ENCODE measurements around the gene CALCOCO1. TPM values are rescaled to one million over a fixed set of nuclear protein-coding genes. Genes with fewer than 3 reads are reported as not detected.

Gene CALCOCO1
- total RNA-seq, 2 donors from 2014 or later = 272 to 336 TPM

- no peak for TF ChIP-seq CTCF (IDR thresholded peaks at IDR 0.05)
- Histone ChIP-seq H3K36me3 (no peaks in the 10 kb centered on the region), H3K9me3 (no peaks in the 10 kb centered on the region), H3K27me3 (replicated peaks; ENCODE audit: insufficient read depth) (no peaks in the 10 kb centered on the region), H3K4me1 (ENCODE audit: control insufficient read depth in 1 of 2, low read depth in 2 of 2) (no peaks in the 10 kb centered on the region), H3K4me3 (no peak overlapping the region), H3K27ac (no peak overlapping the region)
- DNase-seq (ENCODE audit: low spot score) (no peak), ATAC-seq (ENCODE audit: insufficient number of reproducible peaks, low FRiP score, low read depth) (no peak)
These were observed 31.5 kb upstream of the CALCOCO1 start for GRCh38 chr12:53758730-53759103.

- no peaks in the 10 kb centered on the region for H3K27me3 ChIP-seq (replicated peaks; ENCODE audit: insufficient read depth)
- H3K4me1 ChIP-seq (ENCODE audit: control insufficient read depth in 1 of 2, low read depth in 2 of 2) = no peaks in the 10 kb centered on the region
- no peak for ATAC-seq (ENCODE audit: insufficient number of reproducible peaks, low FRiP score, low read depth)
- H3K36me3 ChIP-seq = no peaks in the 10 kb centered on the region
- no peak overlapping the region for H3K4me3 ChIP-seq
- no peak for DNase-seq (ENCODE audit: low spot score)
- no peak overlapping the region for H3K27ac ChIP-seq
- H3K9me3 ChIP-seq = no peaks in the 10 kb centered on the region
- TF ChIP-seq CTCF (IDR thresholded peaks at IDR 0.05) = no peak
These were observed 31.0 kb upstream of the CALCOCO1 start for GRCh38 chr12:53758081-53758729.

GRCh38 chr12:53757101-53757770 lies 30.0 kb upstream of the CALCOCO1 start:
- no peaks in the 10 kb centered on the region for H3K9me3 ChIP-seq
- TF ChIP-seq CTCF (IDR thresholded peaks at IDR 0.05) = peak; percentile 94
- peak; percentile 20 for ATAC-seq (ENCODE audit: insufficient number of reproducible peaks, low FRiP score, low read depth)
- peaks cover 0 to under 1% of the 10 kb centered on the region in 2 donors for H3K4me1 ChIP-seq (ENCODE audit: control insufficient read depth in 1 of 2, low read depth in 2 of 2)
- H3K27me3 ChIP-seq (replicated peaks; ENCODE audit: insufficient read depth) = no peaks in the 10 kb centered on the region
- no peak overlapping the region for H3K4me3 ChIP-seq
- no peak overlapping the region for H3K27ac ChIP-seq
- no peaks in the 10 kb centered on the region for H3K36me3 ChIP-seq
- peak; percentile 38 for DNase-seq (ENCODE audit: low spot score)

GRCh38 chr12:53756300-53757100 lies 29.2 kb upstream of the CALCOCO1 start:
- Histone ChIP-seq H3K27me3 (replicated peaks; ENCODE audit: insufficient read depth) (no peaks in the 10 kb centered on the region), H3K4me1 (ENCODE audit: control insufficient read depth in 1 of 2, low read depth in 2 of 2) (peaks cover 4 to 8% of the 10 kb centered on the region in 2 donors), H3K36me3 (no peaks in the 10 kb centered on the region), H3K4me3 (no peak overlapping the region), H3K27ac (no peak overlapping the region), H3K9me3 (no peaks in the 10 kb centered on the region)
- DNase-seq (ENCODE audit: low spot score) (no peak), ATAC-seq (ENCODE audit: insufficient number of reproducible peaks, low FRiP score, low read depth) (no peak)
- no peak for TF ChIP-seq CTCF (IDR thresholded peaks at IDR 0.05)

GRCh38 chr12:53755893-53756292 lies 28.6 kb upstream of the CALCOCO1 start:
- TF ChIP-seq CTCF (IDR thresholded peaks at IDR 0.05) = no peak
- DNase-seq (ENCODE audit: low spot score) (no peak), ATAC-seq (ENCODE audit: insufficient number of reproducible peaks, low FRiP score, low read depth) (no peak)
- no peaks in the 10 kb centered on the region for H3K36me3 ChIP-seq
- H3K27ac ChIP-seq = no peak overlapping the region
- H3K9me3 ChIP-seq = no peaks in the 10 kb centered on the region
- peaks cover 10 to 14% of the 10 kb centered on the region in 2 donors for H3K4me1 ChIP-seq (ENCODE audit: control insufficient read depth in 1 of 2, low read depth in 2 of 2)
- H3K4me3 ChIP-seq = no peak overlapping the region
- H3K27me3 ChIP-seq (replicated peaks; ENCODE audit: insufficient read depth) = no peaks in the 10 kb centered on the region

All from thoracic aorta (tissue), 2 donors.